ENCODE data around the gene STK10.
A peak's percentile ranks its signal among the peaks of the same experiment; 100 is the strongest.

Gene STK10

GRCh38 chr5:172165465-172165864 lies 22.6 kb downstream of the STK10 start:
- POLR2A ChIA-PET: no interaction called here
- TF ChIP-seq, protein P1, sequence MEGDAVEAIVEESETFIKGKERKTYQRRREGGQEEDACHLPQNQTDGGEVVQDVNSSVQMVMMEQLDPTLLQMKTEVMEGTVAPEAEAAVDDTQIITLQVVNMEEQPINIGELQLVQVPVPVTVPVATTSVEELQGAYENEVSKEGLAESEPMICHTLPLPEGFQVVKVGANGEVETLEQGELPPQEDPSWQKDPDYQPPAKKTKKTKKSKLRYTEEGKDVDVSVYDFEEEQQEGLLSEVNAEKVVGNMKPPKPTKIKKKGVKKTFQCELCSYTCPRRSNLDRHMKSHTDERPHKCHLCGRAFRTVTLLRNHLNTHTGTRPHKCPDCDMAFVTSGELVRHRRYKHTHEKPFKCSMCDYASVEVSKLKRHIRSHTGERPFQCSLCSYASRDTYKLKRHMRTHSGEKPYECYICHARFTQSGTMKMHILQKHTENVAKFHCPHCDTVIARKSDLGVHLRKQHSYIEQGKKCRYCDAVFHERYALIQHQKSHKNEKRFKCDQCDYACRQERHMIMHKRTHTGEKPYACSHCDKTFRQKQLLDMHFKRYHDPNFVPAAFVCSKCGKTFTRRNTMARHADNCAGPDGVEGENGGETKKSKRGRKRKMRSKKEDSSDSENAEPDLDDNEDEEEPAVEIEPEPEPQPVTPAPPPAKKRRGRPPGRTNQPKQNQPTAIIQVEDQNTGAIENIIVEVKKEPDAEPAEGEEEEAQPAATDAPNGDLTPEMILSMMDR (IDR thresholded peaks at IDR 0.05; ENCODE audit: insufficient read depth, low read length, missing control alignments): no peak
- CTCF ChIA-PET: interaction anchor here (0.7 to 1.9 kb wide), 3 partner anchors 10 to 109 kb away, joined by 3 to 7 read pairs (median 4); no protein-coding TSS in a partner anchor

DNA sequence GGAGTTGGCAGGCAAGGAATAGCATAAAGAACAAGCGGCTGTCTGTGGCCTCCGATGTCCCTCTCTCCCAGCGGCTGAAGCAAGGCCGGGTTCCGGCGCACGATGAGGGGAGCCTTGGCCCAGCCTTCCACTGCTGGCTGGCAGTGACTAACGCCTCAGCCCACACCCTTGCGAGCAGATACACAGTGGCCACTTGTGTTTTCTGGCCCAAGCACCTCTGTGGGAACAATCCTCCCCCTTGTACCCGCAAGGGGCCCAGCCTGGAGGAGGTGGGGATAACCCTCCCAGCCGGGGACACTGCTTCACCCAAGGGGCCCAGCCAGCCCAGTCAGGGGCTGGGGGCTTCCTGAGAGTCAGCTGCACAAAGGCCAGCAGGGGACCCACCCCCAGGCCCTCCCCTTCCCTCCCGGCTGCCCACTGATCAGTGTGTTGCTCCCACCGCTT lies 23.2 kb downstream of the STK10 start:
- no peak for DNase-seq (ENCODE audit: low read depth, low spot score)
- no peak overlapping the region for H3K4me3 ChIP-seq (ENCODE audit: low read depth, low read length)
- CTCF ChIA-PET: interaction anchor here (1.1 to 1.9 kb wide), 2 partner anchors 10 to 13 kb away, joined by 3 to 7 read pairs; no protein-coding TSS in a partner anchor
- POLR2A ChIA-PET: interaction anchor here (0.5 kb wide), 1 partner anchor 55 kb away, joined by 4 read pairs; no protein-coding TSS in a partner anchor
- TF ChIP-seq, protein P1 (IDR thresholded peaks at IDR 0.05; ENCODE audit: insufficient read depth, low read length, missing control alignments): no peak

More at GRCh38 chr5:172165465-172165864, 22.6 kb downstream of the STK10 start:
- DNase-seq (ENCODE audit: low read depth, low spot score): no peak
- H3K4me3 ChIP-seq (ENCODE audit: low read depth, low read length): no peak overlapping the region

GRCh38 chr5:172163346-172163745 lies 24.7 kb downstream of the STK10 start:
- ChIA-PET CTCF (interaction anchor here (1.1 to 4.0 kb wide), 7 partner anchors 9 to 57 kb away, joined by 3 to 16 read pairs (median 3); partner anchors contain the start of gene STK10), POLR2A (no interaction called here)
- H3K4me3 ChIP-seq (ENCODE audit: low read depth, low read length): no peak overlapping the region
- TF ChIP-seq, protein P1 (IDR thresholded peaks at IDR 0.05; ENCODE audit: insufficient read depth, low read length, missing control alignments): no peak
- DNase-seq (ENCODE audit: low read depth, low spot score): no peak

GRCh38 chr5:172162987-172163343 lies 25.1 kb downstream of the STK10 start:
- CTCF ChIA-PET: interaction anchor here (1.0 to 4.0 kb wide), 9 partner anchors 9 to 57 kb away, joined by 3 to 16 read pairs (median 3); partner anchors contain the start of gene STK10
- no peak overlapping the region for H3K4me3 ChIP-seq (ENCODE audit: low read depth, low read length)
- POLR2A ChIA-PET: no interaction called here
- no peak for DNase-seq (ENCODE audit: low read depth, low spot score)
- TF ChIP-seq, protein P1 (IDR thresholded peaks at IDR 0.05; ENCODE audit: insufficient read depth, low read length, missing control alignments): no peak

- CTCF ChIA-PET: interaction anchor here (0.7 to 4.0 kb wide), 12 partner anchors 9 to 131 kb away, joined by 3 to 16 read pairs (median 4); partner anchors contain the start of gene STK10
- no peak for DNase-seq (ENCODE audit: low read depth, low spot score)
- H3K4me3 ChIP-seq (ENCODE audit: low read depth, low read length): no peak overlapping the region
- TF ChIP-seq, protein P1 (IDR thresholded peaks at IDR 0.05; ENCODE audit: insufficient read depth, low read length, missing control alignments): peak; percentile 23
- POLR2A ChIA-PET: no interaction called here
These were observed 25.6 kb downstream of the STK10 start for GRCh38 chr5:172162323-172162986.

DNA sequence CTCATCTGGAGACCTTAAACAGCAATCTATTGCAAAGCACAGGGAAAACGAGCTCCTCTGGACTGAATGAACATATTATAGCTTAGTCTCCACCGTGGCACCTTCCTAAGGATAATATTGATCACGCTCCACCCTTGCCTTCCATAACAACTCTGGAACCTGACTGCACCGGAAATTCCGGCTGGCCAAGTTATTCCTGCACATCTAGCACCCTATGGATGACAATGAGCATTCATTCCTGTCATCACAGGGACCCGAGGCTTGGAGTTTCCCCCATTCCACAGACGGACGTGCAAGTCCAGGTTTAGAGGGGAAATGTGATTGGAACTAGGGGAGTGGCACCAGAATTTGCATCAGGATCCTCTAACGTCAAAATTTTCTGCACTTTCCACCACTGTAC lies 27.5 kb downstream of the STK10 start:
- POLR2A ChIA-PET: no interaction called here
- no peak for DNase-seq (ENCODE audit: low read depth, low spot score)
- no peak overlapping the region for H3K4me3 ChIP-seq (ENCODE audit: low read depth, low read length)
- CTCF ChIA-PET: interaction anchor here (4.0 kb wide), 1 partner anchor 28 kb away, joined by 16 read pairs; the partner anchor contains the start of gene STK10
- TF ChIP-seq, protein P1 (IDR thresholded peaks at IDR 0.05; ENCODE audit: insufficient read depth, low read length, missing control alignments): no peak

Data from AG04449 (cell line).